Measurements from ENCODE around the gene ULK1.
A peak's percentile ranks its signal among the peaks of the same experiment; 100 is the strongest.

ULK1 gene

GRCh38 chr12:131850856-131851559 is 43.4 kb upstream of the ULK1 start:
- H3K27ac ChIP-seq (ENCODE audit: low read depth, low read length): no peak overlapping the region
- H3K9me2 ChIP-seq (replicated peaks; ENCODE audit: control insufficient read depth, low read length): no peaks in the 10 kb centered on the region
- H3F3A ChIP-seq (ENCODE audit: control insufficient read depth, insufficient read depth): no peaks in the 10 kb centered on the region
- H3K4me1 ChIP-seq (ENCODE audit: control insufficient read depth, low read length): peaks cover 8% of the 10 kb centered on the region
- H3K36me3 ChIP-seq (ENCODE audit: control insufficient read depth, low read length): no peaks in the 10 kb centered on the region
- H3K9me3 ChIP-seq (ENCODE audit: control insufficient read depth, insufficient read depth, low read length): no peaks in the 10 kb centered on the region
- no peaks in the 10 kb centered on the region; the same call in 1 of the 2 replicates for H4K20me1 ChIP-seq (ENCODE audit: control insufficient read depth, insufficient read depth, low read depth, low read length)
- peaks cover 24% of the 10 kb centered on the region for H3K27me3 ChIP-seq (ENCODE audit: control insufficient read depth, low read length)
- no peak overlapping the region for H3K4me2 ChIP-seq (ENCODE audit: low read length)
- TF ChIP-seq EZH2phosphoT487 (IDR thresholded peaks at IDR 0.05; ENCODE audit: borderline replicate concordance, low read length): no peak
- TF ChIP-seq CTCF (IDR thresholded peaks at IDR 0.05; ENCODE audit: low read depth, low read length, poor library complexity, severe bottlenecking): peak; percentile 43
- H3K4me3 ChIP-seq (ENCODE audit: low read length): no peak overlapping the region
- H3K79me2 ChIP-seq (ENCODE audit: control insufficient read depth, low read length): no peaks in the 10 kb centered on the region

GRCh38 chr12:131851741-131852550 is 42.5 kb upstream of the ULK1 start:
- Histone ChIP-seq H3K4me3 (ENCODE audit: low read length) (no peak overlapping the region), H3K4me1 (ENCODE audit: control insufficient read depth, low read length) (peaks cover 8% of the 10 kb centered on the region), H3K27ac (ENCODE audit: low read depth, low read length) (no peak overlapping the region), H3K36me3 (ENCODE audit: control insufficient read depth, low read length) (no peaks in the 10 kb centered on the region), H3K9me3 (ENCODE audit: control insufficient read depth, insufficient read depth, low read length) (no peaks in the 10 kb centered on the region), H4K20me1 (ENCODE audit: control insufficient read depth, insufficient read depth, low read depth, low read length) (no peaks in the 10 kb centered on the region; the same call in 1 of the 2 replicates), H3K9me2 (replicated peaks; ENCODE audit: control insufficient read depth, low read length) (no peaks in the 10 kb centered on the region), H3F3A (ENCODE audit: control insufficient read depth, insufficient read depth) (no peaks in the 10 kb centered on the region), H3K27me3 (ENCODE audit: control insufficient read depth, low read length) (peaks cover 24% of the 10 kb centered on the region), H3K4me2 (ENCODE audit: low read length) (no peak overlapping the region), H3K79me2 (ENCODE audit: control insufficient read depth, low read length) (no peaks in the 10 kb centered on the region)
- TF ChIP-seq CTCF (IDR thresholded peaks at IDR 0.05; ENCODE audit: low read depth, low read length, poor library complexity, severe bottlenecking) (no peak), EZH2phosphoT487 (IDR thresholded peaks at IDR 0.05; ENCODE audit: borderline replicate concordance, low read length) (no peak)

GRCh38 chr12:131852551-131853299 is 41.7 kb upstream of the ULK1 start:
- Histone ChIP-seq H3K27me3 (ENCODE audit: control insufficient read depth, low read length) (peaks cover 24% of the 10 kb centered on the region), H3K9me3 (ENCODE audit: control insufficient read depth, insufficient read depth, low read length) (no peaks in the 10 kb centered on the region), H3K36me3 (ENCODE audit: control insufficient read depth, low read length) (no peaks in the 10 kb centered on the region), H3K27ac (ENCODE audit: low read depth, low read length) (no peak overlapping the region), H3K79me2 (ENCODE audit: control insufficient read depth, low read length) (no peaks in the 10 kb centered on the region), H3K4me1 (ENCODE audit: control insufficient read depth, low read length) (peaks cover 8% of the 10 kb centered on the region), H3K9me2 (replicated peaks; ENCODE audit: control insufficient read depth, low read length) (no peaks in the 10 kb centered on the region), H3K4me3 (ENCODE audit: low read length) (no peak overlapping the region), H3F3A (ENCODE audit: control insufficient read depth, insufficient read depth) (no peaks in the 10 kb centered on the region), H3K4me2 (ENCODE audit: low read length) (no peak overlapping the region), H4K20me1 (ENCODE audit: control insufficient read depth, insufficient read depth, low read depth, low read length) (no peaks in the 10 kb centered on the region; the same call in 1 of the 2 replicates)
- TF ChIP-seq EZH2phosphoT487 (IDR thresholded peaks at IDR 0.05; ENCODE audit: borderline replicate concordance, low read length) (no peak; the same call in 1 of the 2 replicates), CTCF (IDR thresholded peaks at IDR 0.05; ENCODE audit: low read depth, low read length, poor library complexity, severe bottlenecking) (no peak)
